ENCODE measurements around the gene NR6A1.
"Not testable (repeated sequence)": the region's sequence is repeated elsewhere in the genome, so short reads cannot be mapped to it uniquely, and the experiment has no call there.

The NR6A1 gene

GRCh38 chr9:124774129-124774978, 3.2 kb upstream of the NR6A1 start:
- DNase-seq = peak; percentile 88

GRCh38 chr9:124773473-124774128, 2.5 kb upstream of the NR6A1 start:
- no peak for DNase-seq

GRCh38 chr9:124772877-124773276, 1.8 kb upstream of the NR6A1 start:
- not testable (repeated sequence) for DNase-seq

- peak; percentile 67 for DNase-seq
Measured at GRCh38 chr9:124771867-124772679, 962 bp upstream of the NR6A1 start.

GRCh38 chr9:124770359-124771020, 621 bp downstream of the NR6A1 start:
- no peak for DNase-seq

GRCh38 chr9:124769549-124770358, 1.4 kb downstream of the NR6A1 start:
- DNase-seq = no peak

GRCh38 chr9:124768750-124769548, 2.2 kb downstream of the NR6A1 start:
- no peak for DNase-seq

- DNase-seq = no peak
Measured at GRCh38 chr9:124768334-124768733, 2.8 kb downstream of the NR6A1 start.

GRCh38 chr9:124767821-124768220, 3.3 kb downstream of the NR6A1 start:
- no peak for DNase-seq

GRCh38 chr9:124766815-124767554, 4.1 kb downstream of the NR6A1 start:
- DNase-seq = no peak

- no peak for DNase-seq
Measured at GRCh38 chr9:124766326-124766725, 4.8 kb downstream of the NR6A1 start.

- no peak for DNase-seq
Measured at GRCh38 chr9:124765439-124765835, 5.7 kb downstream of the NR6A1 start.

- no peak for DNase-seq
Measured at GRCh38 chr9:124764774-124765438, 6.2 kb downstream of the NR6A1 start.

GRCh38 chr9:124762633-124763032, 8.5 kb downstream of the NR6A1 start:
- no peak for DNase-seq

GRCh38 chr9:124761710-124762109, 9.4 kb downstream of the NR6A1 start:
- DNase-seq = no peak

- DNase-seq = no peak
Measured at GRCh38 chr9:124761196-124761595, 9.9 kb downstream of the NR6A1 start.

GRCh38 chr9:124760719-124761118, 10.4 kb downstream of the NR6A1 start:
- DNase-seq = no peak

- DNase-seq = no peak
Measured at GRCh38 chr9:124759327-124759726, 11.8 kb downstream of the NR6A1 start.

- no peak for DNase-seq
Measured at GRCh38 chr9:124758691-124759090, 12.4 kb downstream of the NR6A1 start.

- DNase-seq = no peak
Measured at GRCh38 chr9:124758061-124758460, 13.1 kb downstream of the NR6A1 start.
